PC-3 (cell line): ENCODE results near the gene GPC6. TPM values are rescaled to one million over a fixed set of nuclear protein-coding genes. Genes with fewer than 3 reads are reported as not detected.

Experiments used
- ATAC-seq: fragments of 200-7000 bp; cut with Tn5 transposase; 2 replicates; pipeline ENCODE4 v1.9.1; 2020; ENCODE audit warnings: mild to moderate bottlenecking, moderate library complexity
- BruUV-seq: library from RNA; stranded (reverse); fragments of 400-500 nt; replicated peaks from 2 replicates; lab custom pipeline; 2021; lab: Mats Ljungman, UMichigan
- CTCF ChIA-PET: fragments of 300-600 bp; sonication (Branson Sonifier 250); formaldehyde crosslinking; loops from one replicate; lab custom pipeline; 2022; ENCODE audit warnings: antibody characterized with exemption; lab: Charles Lee
- POLR2A ChIA-PET: fragments of 300-600 bp; sonication (Branson Sonifier 250); formaldehyde crosslinking; loops from one replicate; lab custom pipeline; 2022; ENCODE audit warnings: antibody characterized with exemption; ENCODE audit not compliant: unreplicated experiment; lab: Charles Lee
- DNase-seq: peaks from one replicate; pipeline ENCODE4 v3.0.0-alpha.2; 2015
- H2AFZ ChIP-seq: fragments of 300-600 bp; sonication (generic); 2 replicates; pipeline ENCODE4 v1.6.0; 2016; ENCODE audit warnings: antibody characterized with exemption, low read length
- H3F3A ChIP-seq: fragments of 300-600 bp; sonication (generic); one replicate; pipeline ENCODE4 v1.6.0; 2017; ENCODE audit warnings: antibody characterized with exemption, low read length, control low read depth, mild to moderate bottlenecking; ENCODE audit not compliant: unreplicated experiment
- H3K27ac ChIP-seq: fragments of 300-600 bp; sonication (generic); 2 replicates; pipeline ENCODE4 v1.5.1; 2016; ENCODE audit warnings: mild to moderate bottlenecking, low read length
- H3K27me3 ChIP-seq: fragments of 300-600 bp; sonication (generic); 2 replicates; pipeline ENCODE4 v1.6.1; 2016; ENCODE audit warnings: low read length, mixed read lengths
- H3K36me3 ChIP-seq: fragments of 300-600 bp; sonication (generic); 2 replicates; pipeline ENCODE4 v1.6.1; 2016; ENCODE audit warnings: low read depth, mixed run types, low read length, mixed read lengths
- H3K4me1 ChIP-seq: fragments of 300-600 bp; sonication (generic); 2 replicates; pipeline ENCODE4 v1.5.1; 2016; ENCODE audit warnings: low read length; ENCODE audit not compliant: insufficient read depth
- H3K4me2 ChIP-seq: fragments of 300-600 bp; sonication (generic); 2 replicates; pipeline ENCODE4 v1.6.0; 2016; ENCODE audit warnings: low read length
- H3K4me3 ChIP-seq: fragments of 300-600 bp; sonication (generic); 2 replicates; pipeline ENCODE4 v1.5.1; 2016; ENCODE audit warnings: mild to moderate bottlenecking, low read length, mixed read lengths
- H3K79me2 ChIP-seq: fragments of 300-600 bp; sonication (generic); 2 replicates; pipeline ENCODE4 v1.6.1; 2017; ENCODE audit warnings: low read length, mixed read lengths
- H3K9ac ChIP-seq: fragments of 300-600 bp; sonication (generic); 2 replicates; pipeline ENCODE4 v1.6.0; 2016; ENCODE audit warnings: mild to moderate bottlenecking, low read length
- H3K9me2 ChIP-seq: fragments of 300-600 bp; sonication (generic); replicated peaks from 2 replicates; pipeline ENCODE4 v1.6.1; 2016; ENCODE audit warnings: mixed run types, low read length, mixed read lengths
- H3K9me3 ChIP-seq: fragments of 300-600 bp; sonication (generic); 2 replicates; pipeline ENCODE4 v1.6.1; 2016; ENCODE audit warnings: low read length, mixed read lengths
- H4K20me1 ChIP-seq: fragments of 300-600 bp; sonication (generic); 2 replicates; pipeline ENCODE4 v1.6.1; 2016; ENCODE audit warnings: low read length, mixed read lengths
- CTCF ChIP-seq: fragments of 300-600 bp; sonication (generic); conservative IDR thresholded peaks from 2 replicates; pipeline ENCODE4 v1.5.1; 2017; ENCODE audit warnings: antibody characterized with exemption, low read depth, mild to moderate bottlenecking, low read length
- EZH2 ChIP-seq: fragments of 300-600 bp; sonication (generic); IDR thresholded peaks from one replicate; pipeline ENCODE4 v1.6.1; 2017; ENCODE audit warnings: antibody characterized with exemption, mild to moderate bottlenecking, low read length; ENCODE audit not compliant: unreplicated experiment
- EZH2phosphoT487 ChIP-seq: fragments of 300-600 bp; sonication (generic); IDR thresholded peaks from 2 replicates; pipeline ENCODE4 v1.6.1; 2018; ENCODE audit warnings: mild to moderate bottlenecking, antibody characterized with exemption, low read length, borderline replicate concordance
- intact Hi-C: fragments of 100-400 bp; cut with micrococcal nuclease; formaldehyde crosslinking; loops from 2 replicates; pipeline ENCODE4 v1.9.0; 2023
- total RNA-seq: library from RNA; depleted of rRNA; stranded (reverse); fragments of >200 nt; gene quantifications from 2 replicates; pipeline ENCODE4 v1.2.3, GENCODE V29; 2014

GPC6 gene
- total RNA-seq, 1 experiment from 2014 or later = 3.5 TPM

GRCh38 chr13:94028234-94028633 lies 801.6 kb downstream of the GPC6 start:
- ATAC-seq (no peak), DNase-seq (no peak)
- H3F3A ChIP-seq = no peaks in the 10 kb centered on the region
- H3K4me1 ChIP-seq = no peaks in the 10 kb centered on the region
- BruUV-seq = no TSS peak
- no peak overlapping the region for H2AFZ ChIP-seq
- TF ChIP-seq EZH2phosphoT487 (no peak), EZH2 (no peak), CTCF (no peak)
- H3K9ac ChIP-seq = no peak overlapping the region
- CTCF ChIA-PET = no interaction called here
- H3K4me3 ChIP-seq = no peak overlapping the region
- no peaks in the 10 kb centered on the region for H3K27me3 ChIP-seq
- H3K4me2 ChIP-seq = no peak overlapping the region
- no peaks in the 10 kb centered on the region for H4K20me1 ChIP-seq
- no peak overlapping the region for H3K27ac ChIP-seq
- H3K79me2 ChIP-seq = no peaks in the 10 kb centered on the region
- H3K36me3 ChIP-seq = no peaks in the 10 kb centered on the region
- POLR2A ChIA-PET = no interaction called here
- intact Hi-C loops = no loop called here
- no peaks in the 10 kb centered on the region for H3K9me3 ChIP-seq
- H3K9me2 ChIP-seq = no peaks in the 10 kb centered on the region

- ATAC-seq (no peak), DNase-seq (no peak)
- Histone ChIP-seq H3K36me3 (no peaks in the 10 kb centered on the region), H3F3A (no peaks in the 10 kb centered on the region), H3K9ac (no peak overlapping the region), H3K27me3 (no peaks in the 10 kb centered on the region), H3K4me2 (no peak overlapping the region), H3K27ac (no peak overlapping the region), H3K9me2 (no peaks in the 10 kb centered on the region), H3K9me3 (no peaks in the 10 kb centered on the region), H2AFZ (no peak overlapping the region), H3K4me1 (no peaks in the 10 kb centered on the region), H4K20me1 (no peaks in the 10 kb centered on the region), H3K79me2 (no peaks in the 10 kb centered on the region), H3K4me3 (no peak overlapping the region)
- ChIA-PET POLR2A (no interaction called here), CTCF (no interaction called here)
- TF ChIP-seq EZH2phosphoT487 (no peak), EZH2 (no peak), CTCF (no peak)
- BruUV-seq = no TSS peak
- intact Hi-C loops = no loop called here
Measured at GRCh38 chr13:94028650-94029049, 802.0 kb downstream of the GPC6 start.

- CTCF ChIA-PET = no interaction called here
- Histone ChIP-seq H3K36me3 (no peaks in the 10 kb centered on the region), H3K9ac (no peak overlapping the region), H3K27me3 (no peaks in the 10 kb centered on the region), H3K4me1 (0 out of 2 replicates have a peak, but pooled peaks cover 7% of the 10 kb centered on the region), H3K27ac (no peak overlapping the region), H3K9me2 (no peaks in the 10 kb centered on the region), H3K79me2 (no peaks in the 10 kb centered on the region), H3K4me2 (no peak overlapping the region), H4K20me1 (no peaks in the 10 kb centered on the region), H3K9me3 (no peaks in the 10 kb centered on the region), H3F3A (no peaks in the 10 kb centered on the region), H3K4me3 (no peak overlapping the region), H2AFZ (no peak overlapping the region)
- POLR2A ChIA-PET = no interaction called here
- no TSS peak for BruUV-seq
- intact Hi-C loops = no loop called here
- TF ChIP-seq CTCF (no peak), EZH2 (no peak), EZH2phosphoT487 (no peak)
- no peak for ATAC-seq
- no peak for DNase-seq
Measured at GRCh38 chr13:94030415-94031119, 804.0 kb downstream of the GPC6 start.
